ENCODE results near the gene CHST9. TPM values are rescaled to one million over a fixed set of nuclear protein-coding genes. Genes with fewer than 3 reads are reported as not detected.

The CHST9 gene
- total RNA-seq, 4 donors from 2014 or later, result 0.53 to 4.5 (median 1.8) TPM

DNA sequence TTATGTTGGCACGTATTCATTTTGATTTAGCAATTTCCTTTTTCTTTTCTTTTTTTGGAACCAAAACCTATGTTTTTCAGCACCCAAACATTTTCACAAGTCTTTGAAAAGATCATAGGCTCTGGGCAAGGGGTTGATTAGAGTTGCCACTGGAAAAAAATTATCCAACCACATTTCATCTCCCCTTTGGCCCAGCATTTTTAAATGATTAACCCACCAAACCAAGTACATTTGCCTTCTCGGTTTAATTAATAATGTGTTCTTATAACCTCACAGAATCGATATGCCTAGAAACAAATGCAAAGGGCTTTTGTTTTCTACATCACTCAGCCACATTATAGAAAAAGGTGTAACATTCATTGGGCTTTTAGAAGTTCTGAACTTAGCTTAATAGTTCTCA, 66.1 kb downstream of the CHST9 start:
- no peak overlapping the region for H3K4me3 ChIP-seq
- intact Hi-C loops (cut with DNase I), result no loop called here
- H3K36me3 ChIP-seq, result no peaks in the 10 kb centered on the region
- no peaks in the 10 kb centered on the region for H3K4me1 ChIP-seq
- no peaks in the 10 kb centered on the region for H3K9me3 ChIP-seq
- H3K27ac ChIP-seq, result no peak overlapping the region
- DNase-seq, result no peak
- TF ChIP-seq, protein P1, sequence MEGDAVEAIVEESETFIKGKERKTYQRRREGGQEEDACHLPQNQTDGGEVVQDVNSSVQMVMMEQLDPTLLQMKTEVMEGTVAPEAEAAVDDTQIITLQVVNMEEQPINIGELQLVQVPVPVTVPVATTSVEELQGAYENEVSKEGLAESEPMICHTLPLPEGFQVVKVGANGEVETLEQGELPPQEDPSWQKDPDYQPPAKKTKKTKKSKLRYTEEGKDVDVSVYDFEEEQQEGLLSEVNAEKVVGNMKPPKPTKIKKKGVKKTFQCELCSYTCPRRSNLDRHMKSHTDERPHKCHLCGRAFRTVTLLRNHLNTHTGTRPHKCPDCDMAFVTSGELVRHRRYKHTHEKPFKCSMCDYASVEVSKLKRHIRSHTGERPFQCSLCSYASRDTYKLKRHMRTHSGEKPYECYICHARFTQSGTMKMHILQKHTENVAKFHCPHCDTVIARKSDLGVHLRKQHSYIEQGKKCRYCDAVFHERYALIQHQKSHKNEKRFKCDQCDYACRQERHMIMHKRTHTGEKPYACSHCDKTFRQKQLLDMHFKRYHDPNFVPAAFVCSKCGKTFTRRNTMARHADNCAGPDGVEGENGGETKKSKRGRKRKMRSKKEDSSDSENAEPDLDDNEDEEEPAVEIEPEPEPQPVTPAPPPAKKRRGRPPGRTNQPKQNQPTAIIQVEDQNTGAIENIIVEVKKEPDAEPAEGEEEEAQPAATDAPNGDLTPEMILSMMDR (IDR thresholded peaks at IDR 0.05), result no peak
- no peak for TF ChIP-seq POLR2A (IDR thresholded peaks at IDR 0.05)
- 77 to 78% methylated on average over 3 of the region's 3 CpGs for WGBS, 2 donors
- H3K27me3 ChIP-seq, result no peaks in the 10 kb centered on the region

DNA sequence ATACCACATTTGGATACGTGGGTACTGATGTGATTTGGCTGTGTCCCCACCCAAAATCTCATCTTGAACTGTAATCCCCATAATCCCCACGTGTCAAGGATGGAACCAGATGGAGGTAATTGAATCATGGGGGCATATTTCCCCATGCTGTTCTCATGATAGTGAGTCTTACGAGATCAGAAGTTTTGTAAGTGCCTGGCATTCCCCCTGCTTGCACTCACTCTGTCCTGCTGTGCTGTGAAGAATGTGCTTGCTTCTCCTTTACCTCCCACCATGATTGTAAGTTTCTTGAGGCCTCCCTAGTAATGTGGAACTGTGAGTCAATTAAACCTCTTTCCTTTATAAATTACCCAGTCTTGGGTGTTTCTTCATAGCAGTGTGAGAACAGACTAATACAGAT, 70.3 kb downstream of the CHST9 start:
- Histone ChIP-seq H3K36me3 (no peaks in the 10 kb centered on the region), H3K4me3 (no peak overlapping the region), H3K27ac (no peak overlapping the region), H3K4me1 (no peaks in the 10 kb centered on the region), H3K27me3 (no peaks in the 10 kb centered on the region), H3K9me3 (no peaks in the 10 kb centered on the region)
- TF ChIP-seq, protein P1 (IDR thresholded peaks at IDR 0.05), result no peak
- no peak for TF ChIP-seq POLR2A (IDR thresholded peaks at IDR 0.05)
- DNase-seq, result no peak
- intact Hi-C loops (cut with DNase I), result no loop called here
- WGBS, 2 donors, result 57 to 61% methylated on average over 3 of the region's 3 CpGs

DNA sequence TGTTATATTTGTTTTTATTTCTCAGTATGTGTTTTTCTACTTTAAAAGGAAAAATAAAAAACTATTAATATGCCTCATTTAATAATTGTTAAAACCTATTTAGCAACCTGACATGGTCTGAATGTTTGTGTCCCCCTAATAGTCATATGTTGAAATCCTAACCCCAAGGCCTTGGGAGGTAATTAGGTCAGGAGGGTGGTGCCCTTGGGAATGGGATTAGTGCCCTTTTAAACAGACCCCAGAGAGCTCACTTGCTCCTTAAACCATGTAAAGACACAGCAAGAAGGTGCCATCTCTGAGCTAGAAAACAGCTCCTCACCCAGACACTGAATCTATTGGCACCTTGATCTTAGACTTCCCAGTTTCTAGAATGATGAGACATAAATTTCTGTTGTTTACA, 71.8 kb downstream of the CHST9 start:
- H3K36me3 ChIP-seq, result no peaks in the 10 kb centered on the region
- H3K27ac ChIP-seq, result no peak overlapping the region
- intact Hi-C loops (cut with DNase I), result no loop called here
- H3K9me3 ChIP-seq, result no peaks in the 10 kb centered on the region
- TF ChIP-seq POLR2A (IDR thresholded peaks at IDR 0.05), result no peak
- TF ChIP-seq, protein P1 (IDR thresholded peaks at IDR 0.05), result no peak
- no peak overlapping the region for H3K4me3 ChIP-seq
- H3K27me3 ChIP-seq, result no peaks in the 10 kb centered on the region
- DNase-seq, result no peak
- no peaks in the 10 kb centered on the region for H3K4me1 ChIP-seq

DNA sequence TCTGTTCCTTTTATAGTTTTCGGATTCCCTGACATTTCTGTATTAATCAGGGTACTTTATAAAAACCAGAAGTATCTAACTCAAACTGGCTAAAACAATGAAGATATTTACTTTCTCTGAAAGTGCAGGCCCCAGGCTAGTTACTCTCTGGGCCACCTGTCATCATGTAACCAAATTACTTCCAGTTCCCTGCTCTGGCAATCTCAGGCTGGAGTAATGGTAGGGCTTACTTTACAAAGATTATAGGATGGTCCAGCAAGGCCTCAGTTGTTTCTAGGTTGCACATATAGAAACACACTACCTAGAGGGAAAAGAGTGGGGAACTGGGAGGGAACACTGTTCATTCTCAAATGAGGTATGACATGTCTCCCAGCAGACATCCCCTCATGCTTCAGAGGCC, 74.8 kb downstream of the CHST9 start:
- H3K36me3 ChIP-seq, result no peaks in the 10 kb centered on the region
- intact Hi-C loops (cut with DNase I), result no loop called here
- no peak overlapping the region for H3K27ac ChIP-seq
- no peaks in the 10 kb centered on the region for H3K4me1 ChIP-seq
- no peaks in the 10 kb centered on the region for H3K27me3 ChIP-seq
- TF ChIP-seq POLR2A (IDR thresholded peaks at IDR 0.05), result no peak
- TF ChIP-seq, protein P1 (IDR thresholded peaks at IDR 0.05), result no peak
- H3K4me3 ChIP-seq, result no peak overlapping the region
- no peak for DNase-seq
- no peaks in the 10 kb centered on the region for H3K9me3 ChIP-seq
- 79 to 84% methylated on average over 1 of the region's 1 CpG for WGBS, 2 donors

DNA sequence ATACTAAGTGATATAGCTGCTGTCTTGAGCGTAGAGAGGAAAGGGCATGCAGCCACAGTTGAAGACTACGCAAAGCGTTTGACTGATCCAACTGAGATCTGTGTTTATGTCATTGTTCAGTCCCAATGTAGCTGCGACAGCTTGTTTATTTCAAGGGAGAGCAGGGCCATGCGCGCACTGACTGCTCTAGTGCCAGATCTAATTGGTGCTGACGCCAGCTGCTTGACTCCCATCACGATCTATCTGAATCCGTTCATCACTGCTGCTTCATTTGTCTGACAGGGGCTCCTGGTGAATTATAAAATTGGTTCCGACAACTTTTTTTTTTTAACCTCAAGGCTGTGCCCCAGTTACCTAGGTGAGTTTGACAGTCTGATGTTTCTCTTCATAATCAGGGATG, 75.7 kb downstream of the CHST9 start:
- TF ChIP-seq, protein P1 (IDR thresholded peaks at IDR 0.05), result no peak
- TF ChIP-seq POLR2A (IDR thresholded peaks at IDR 0.05), result no peak
- H3K27ac ChIP-seq, result no peak overlapping the region
- intact Hi-C loops (cut with DNase I), result no loop called here
- no peaks in the 10 kb centered on the region for H3K9me3 ChIP-seq
- WGBS, 2 donors, result 72% methylated on average over 10 of the region's 10 CpGs
- no peaks in the 10 kb centered on the region for H3K4me1 ChIP-seq
- H3K27me3 ChIP-seq, result no peaks in the 10 kb centered on the region
- no peaks in the 10 kb centered on the region for H3K36me3 ChIP-seq
- no peak for DNase-seq
- no peak overlapping the region for H3K4me3 ChIP-seq
